HS-27A (cell line): ENCODE results near the gene CMTM7.

Experiments used
- DNase-seq: peaks from one replicate; pipeline ENCODE4 v3.0.0-alpha.2; 2012; ENCODE audit warnings: low read depth, missing footprints

The CMTM7 gene

GRCh38 chr3:32391643-32392535 lies at the start of gene CMTM7:
Gene CMTM7 (plus strand): TSS chr3:32391853. CDS start chr3:32391907, 54 bp downstream.
- DNase-seq: peak; percentile 39

GRCh38 chr3:32347343-32348125 lies 44.1 kb upstream of the CMTM7 start:
- no peak for DNase-seq

GRCh38 chr3:32349184-32349583 lies 42.5 kb upstream of the CMTM7 start:
- no peak for DNase-seq

- no peak for DNase-seq
Measured at GRCh38 chr3:32352563-32352962, 39.1 kb upstream of the CMTM7 start.

- DNase-seq: no peak
Measured at GRCh38 chr3:32353351-32353750, 38.3 kb upstream of the CMTM7 start.

GRCh38 chr3:32354362-32354778 lies 37.3 kb upstream of the CMTM7 start:
- DNase-seq: no peak

- DNase-seq: no peak
Measured at GRCh38 chr3:32355751-32356291, 35.8 kb upstream of the CMTM7 start.

- no peak for DNase-seq
Measured at GRCh38 chr3:32359766-32360492, 31.7 kb upstream of the CMTM7 start.

GRCh38 chr3:32360493-32360827 lies 31.2 kb upstream of the CMTM7 start:
- DNase-seq: no peak

- DNase-seq: no peak
Measured at GRCh38 chr3:32366638-32367397, 24.8 kb upstream of the CMTM7 start.

GRCh38 chr3:32367442-32367841 lies 24.2 kb upstream of the CMTM7 start:
- DNase-seq: no peak

- no peak for DNase-seq
Measured at GRCh38 chr3:32371461-32372212, 20.0 kb upstream of the CMTM7 start.

GRCh38 chr3:32372213-32372490 lies 19.5 kb upstream of the CMTM7 start:
- no peak for DNase-seq

GRCh38 chr3:32373276-32373675 lies 18.4 kb upstream of the CMTM7 start:
- no peak for DNase-seq

GRCh38 chr3:32373844-32374243 lies 17.8 kb upstream of the CMTM7 start:
- no peak for DNase-seq

GRCh38 chr3:32374788-32375595 lies 16.7 kb upstream of the CMTM7 start:
- peak; percentile 50 for DNase-seq

- DNase-seq: no peak
Measured at GRCh38 chr3:32375596-32375930, 16.1 kb upstream of the CMTM7 start.

GRCh38 chr3:32376115-32376514 lies 15.5 kb upstream of the CMTM7 start:
- no peak for DNase-seq

- DNase-seq: no peak
Measured at GRCh38 chr3:32379831-32380500, 11.7 kb upstream of the CMTM7 start.

GRCh38 chr3:32381922-32382321 lies 9.7 kb upstream of the CMTM7 start:
- DNase-seq: no peak
